SHP77 (cell line): Measurements from ENCODE around the gene MAMDC4.
"Not testable (repeated sequence)": the region's sequence is repeated elsewhere in the genome, so short reads cannot be mapped to it uniquely, and the experiment has no call there.

Experiments used
- DNase-seq, 2 experiments: peaks; one replicate each; lab custom pipeline; 2025; lab: John Stamatoyannopoulos, UW

The MAMDC4 gene

GRCh38 chr9:136839229-136840139, 12.7 kb upstream of the MAMDC4 start:
- no peak for DNase-seq

DNA sequence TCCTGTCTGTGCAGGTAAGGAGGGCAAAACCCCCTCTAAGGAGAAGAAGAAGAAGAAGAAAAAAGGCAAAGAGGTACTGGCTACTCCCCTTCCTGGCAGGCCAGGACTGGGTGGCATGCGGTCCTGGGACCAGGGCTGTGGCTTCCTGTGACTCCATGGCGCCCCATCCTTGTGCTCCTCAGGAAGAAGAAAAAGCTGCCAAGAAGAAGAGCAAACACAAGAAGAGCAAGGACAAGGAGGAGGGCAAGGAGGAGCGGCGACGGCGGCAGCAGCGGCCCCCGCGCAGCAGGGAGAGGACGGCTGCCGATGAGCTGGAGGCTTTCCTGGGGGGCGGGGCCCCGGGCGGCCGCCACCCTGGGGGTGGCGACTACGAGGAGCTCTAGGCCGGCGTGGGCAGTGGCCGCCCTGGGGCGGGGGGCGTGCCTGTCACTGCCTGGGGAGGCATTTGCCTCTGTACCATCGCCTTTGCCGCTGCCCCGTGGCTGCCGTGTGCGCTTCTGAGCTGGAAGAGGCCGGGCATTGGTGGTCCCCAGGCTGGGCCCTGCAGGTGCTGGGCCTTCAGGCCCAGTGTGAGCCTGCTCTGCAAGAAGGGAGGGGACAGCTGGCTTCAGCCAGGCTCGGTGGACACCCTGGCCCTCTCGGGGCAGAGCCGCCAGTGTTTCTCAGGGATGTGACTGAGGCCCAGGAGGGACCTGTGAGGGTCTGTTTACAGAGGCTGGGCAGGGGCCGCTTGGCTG, 11.8 kb upstream of the MAMDC4 start:
- DNase-seq = peak; percentile 35

- DNase-seq = peak; percentile 86 to 91
Measured at GRCh38 chr9:136840877-136841645, 11.1 kb upstream of the MAMDC4 start.

- peak in 1 of 2 experiments; percentile 22 for DNase-seq
Measured at GRCh38 chr9:136841646-136842379, 10.3 kb upstream of the MAMDC4 start.

DNA sequence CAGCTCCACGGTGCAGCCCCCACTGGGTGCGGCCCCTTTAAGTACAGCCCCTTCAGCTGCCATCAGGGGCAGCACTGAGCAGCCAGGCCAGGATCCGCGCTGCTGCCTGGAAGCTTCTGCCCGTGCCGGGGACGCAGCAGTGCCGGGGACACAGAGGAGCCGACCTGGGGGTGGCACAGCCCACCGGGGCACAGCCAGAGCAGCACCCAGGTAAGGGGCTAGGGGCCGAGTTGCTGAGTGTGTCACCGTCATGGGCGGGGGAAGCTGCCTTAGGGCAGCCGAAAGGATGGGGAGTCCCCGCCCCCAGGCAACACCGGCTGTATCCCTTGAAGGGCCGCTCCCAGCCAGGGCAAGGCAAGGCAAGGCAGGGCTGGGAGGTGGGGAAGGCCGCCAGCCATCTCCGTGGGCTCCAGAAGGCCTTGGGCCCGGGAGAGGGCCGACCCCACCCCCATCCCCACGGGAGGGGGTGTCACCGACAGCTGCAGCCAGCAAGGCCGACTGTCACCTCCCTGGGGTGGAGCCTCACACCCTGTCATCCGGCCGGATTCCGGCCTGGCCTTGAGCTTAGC, 9.7 kb upstream of the MAMDC4 start, which contains the start of gene AJM1:
AJM1 (plus strand) TSS at position 99 of the 569 bp plus-strand sequence. CDS start 1,937 bp downstream, outside the sequence.
- DNase-seq = peak; percentile 70 to 73

DNA sequence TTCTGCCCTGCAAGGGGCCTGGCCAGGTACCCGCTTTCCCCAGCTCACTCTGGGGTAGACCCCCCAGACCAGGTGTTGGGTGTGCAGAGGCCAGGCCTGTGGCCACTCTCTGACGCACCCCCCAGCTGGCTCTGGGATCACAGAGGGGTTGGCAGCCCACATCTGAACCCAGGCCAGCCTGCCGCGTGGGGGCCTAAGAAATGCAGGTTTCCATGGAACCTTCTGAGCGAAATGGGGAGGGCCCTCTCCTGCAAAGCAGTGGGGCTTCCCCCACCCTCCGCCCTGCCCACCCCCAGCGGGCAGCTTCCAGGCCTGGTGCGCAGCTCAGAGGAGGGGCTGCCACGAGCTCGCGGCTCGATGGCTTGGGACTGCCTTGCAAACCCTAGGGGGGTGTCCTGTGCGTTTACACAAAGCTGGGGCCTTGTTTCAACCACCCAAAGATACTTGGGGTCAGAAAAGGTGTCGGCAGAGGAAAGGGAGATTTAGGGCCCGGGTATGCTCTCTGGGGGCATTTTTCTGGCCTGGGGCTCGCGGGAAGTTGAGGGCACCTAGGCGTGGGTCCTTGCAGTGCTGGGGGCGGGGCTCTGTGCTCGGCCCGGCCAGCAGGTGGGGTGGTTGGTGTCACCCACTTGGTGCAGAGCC, 8.9 kb upstream of the MAMDC4 start:
- DNase-seq = not testable (repeated sequence)

- DNase-seq = not testable (repeated sequence)
Measured at GRCh38 chr9:136843801-136844740, 8.1 kb upstream of the MAMDC4 start.

GRCh38 chr9:136844761-136845464, 7.2 kb upstream of the MAMDC4 start:
- no peak for DNase-seq

DNA sequence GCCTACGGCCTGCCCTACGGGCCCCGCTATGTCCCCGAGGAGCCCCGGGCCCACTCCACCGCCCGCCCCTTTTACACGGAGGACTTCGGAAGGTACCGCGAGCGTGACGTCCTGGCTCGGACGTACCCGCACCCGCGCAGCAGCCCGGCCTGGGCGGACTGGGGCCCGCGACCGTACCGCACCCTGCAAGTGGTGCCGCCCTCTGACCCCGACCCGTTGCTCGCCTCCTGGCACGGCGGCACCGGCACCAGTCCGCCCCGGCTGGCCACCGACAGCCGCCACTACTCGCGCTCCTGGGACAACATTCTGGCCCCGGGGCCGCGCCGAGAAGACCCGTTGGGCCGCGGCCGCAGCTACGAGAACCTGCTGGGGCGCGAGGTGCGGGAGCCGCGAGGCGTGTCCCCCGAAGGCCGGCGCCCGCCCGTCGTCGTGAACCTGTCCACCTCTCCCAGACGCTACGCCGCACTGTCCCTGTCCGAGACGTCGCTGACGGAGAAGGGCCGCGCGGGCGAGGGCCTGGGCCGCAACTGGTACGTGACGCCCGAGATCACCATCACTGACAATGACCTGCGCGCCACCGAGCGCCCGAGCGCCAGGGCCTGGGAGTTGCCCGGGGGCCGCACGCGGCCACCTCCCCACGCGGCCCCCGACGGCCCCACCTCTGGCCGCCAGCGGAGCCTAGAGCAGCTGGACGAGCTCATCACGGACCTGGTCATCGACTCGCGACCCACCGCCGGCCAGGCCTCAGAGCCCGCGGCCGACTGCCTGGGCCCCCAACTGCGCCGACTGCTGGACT, 6.5 kb upstream of the MAMDC4 start:
- DNase-seq = no peak

DNA sequence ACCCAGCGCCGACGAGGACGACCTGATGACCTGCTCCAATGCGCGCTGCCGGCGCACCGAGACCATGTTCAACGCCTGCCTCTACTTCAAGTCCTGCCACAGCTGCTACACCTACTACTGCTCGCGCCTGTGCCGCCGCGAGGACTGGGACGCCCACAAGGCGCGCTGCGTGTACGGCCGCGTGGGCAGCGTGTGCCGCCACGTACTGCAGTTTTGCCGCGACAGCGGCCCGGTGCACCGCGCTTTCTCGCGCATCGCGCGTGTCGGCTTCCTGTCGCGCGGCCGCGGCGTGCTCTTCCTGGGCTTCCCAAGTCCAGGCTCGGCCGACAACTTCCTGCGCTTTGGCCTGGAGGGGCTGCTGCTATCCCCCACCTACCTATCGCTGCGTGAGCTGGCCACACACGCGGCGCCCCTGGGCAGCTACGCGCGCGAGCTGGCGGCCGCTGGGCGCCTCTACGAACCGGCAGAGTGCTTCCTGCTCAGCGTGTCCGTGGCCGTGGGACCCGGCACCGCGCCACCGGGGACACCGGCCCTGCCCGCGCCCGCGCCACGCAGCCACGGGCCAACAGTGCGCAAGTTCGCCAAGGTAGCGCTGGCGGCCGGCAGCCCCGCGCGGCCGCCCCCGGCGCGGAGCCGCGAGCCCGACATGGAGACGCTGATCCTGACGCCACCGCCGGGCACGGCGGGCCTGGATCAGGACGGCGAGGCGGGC, 5.6 kb upstream of the MAMDC4 start:
- DNase-seq = no peak

- peak in 1 of 2 experiments; percentile 26 for DNase-seq
Measured at GRCh38 chr9:136847088-136847825, 4.9 kb upstream of the MAMDC4 start.

- DNase-seq = peak; percentile 51 to 84
Measured at GRCh38 chr9:136847826-136848392, 4.2 kb upstream of the MAMDC4 start.

DNA sequence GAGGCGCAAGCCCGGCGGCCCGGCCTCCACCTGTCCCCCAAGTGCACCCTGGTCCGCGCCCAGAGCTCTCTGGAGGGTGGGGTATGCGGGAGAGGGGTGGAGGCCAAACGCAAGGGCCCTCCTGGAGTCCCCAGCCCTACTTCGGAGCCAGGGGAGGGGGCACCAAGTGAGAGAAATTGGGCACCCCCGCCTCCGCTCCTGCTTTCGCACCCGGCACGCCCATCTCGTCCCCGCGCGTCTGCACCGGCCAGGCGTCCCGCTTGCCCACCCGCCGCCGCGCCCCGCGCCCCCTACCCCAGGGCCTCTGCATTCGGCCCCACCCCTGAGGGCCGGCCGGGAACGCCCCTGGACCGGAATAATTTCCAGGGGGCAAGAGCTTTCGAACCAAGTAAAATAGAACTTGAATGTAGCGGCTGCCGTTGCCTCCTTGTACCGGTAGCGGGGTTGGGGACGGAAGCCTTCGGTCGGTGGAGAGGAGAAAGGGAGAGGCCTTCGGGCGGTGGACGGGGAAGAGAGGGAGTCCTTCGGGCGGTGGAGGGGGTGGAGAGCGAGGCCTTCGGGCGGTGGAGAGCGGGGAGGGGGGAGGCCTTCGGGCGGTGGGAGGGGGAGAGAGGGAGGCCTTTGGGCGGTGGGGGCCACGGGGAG, 3.6 kb upstream of the MAMDC4 start:
- peak; percentile 77 to 86 for DNase-seq

DNA sequence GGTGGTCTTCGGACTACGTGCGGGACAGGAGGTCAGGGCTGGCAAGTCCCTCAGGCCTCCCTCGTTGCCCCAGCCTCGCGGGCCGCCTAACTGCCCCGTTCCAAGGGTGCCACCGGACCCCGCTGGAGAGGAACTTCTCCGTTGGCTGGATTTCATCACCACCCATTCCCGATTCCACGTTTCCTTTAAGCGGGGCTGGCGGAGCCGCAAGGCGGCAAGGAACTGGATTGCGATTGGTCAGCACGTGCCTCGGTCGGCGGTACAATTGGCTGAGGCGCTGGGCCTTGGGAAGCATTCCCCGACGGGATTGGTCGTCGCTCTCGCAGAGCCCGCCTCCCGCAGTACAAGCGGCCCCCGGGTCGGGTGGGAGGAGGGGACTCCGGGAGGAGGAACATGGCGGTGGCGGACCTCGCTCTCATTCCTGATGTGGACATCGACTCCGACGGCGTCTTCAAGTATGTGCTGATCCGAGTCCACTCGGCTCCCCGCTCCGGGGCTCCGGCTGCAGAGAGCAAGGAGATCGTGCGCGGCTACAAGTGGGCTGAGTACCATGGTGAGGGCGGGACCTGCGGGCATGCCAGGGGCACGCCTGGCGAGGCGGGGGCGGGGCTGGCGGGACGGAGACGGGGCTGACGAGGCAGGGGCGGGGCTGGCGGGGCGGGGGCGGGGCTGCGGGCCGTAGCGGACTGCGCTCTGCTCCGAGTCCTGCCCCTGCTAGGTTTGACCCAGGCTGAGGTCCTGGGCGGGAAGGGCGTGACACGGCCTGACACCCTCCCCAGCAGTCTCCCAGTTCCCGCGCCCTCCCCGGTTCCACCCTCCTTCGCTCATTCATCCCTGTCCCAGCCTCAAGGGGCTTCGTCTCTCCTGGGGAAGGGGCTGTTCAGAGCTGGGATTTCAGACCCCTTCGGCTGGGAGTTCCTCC, 2.8 kb upstream of the MAMDC4 start, which contains the start of gene PHPT1:
PHPT1 (plus strand) TSS at position 372 of the 922 bp plus-strand sequence; CDS start at position 394, 22 bp downstream.
- peak; percentile 97 to 98 for DNase-seq
